WTC11 (cell line): ENCODE results near the gene ATP9B. TPM values are rescaled to one million over a fixed set of nuclear protein-coding genes. Genes with fewer than 3 reads are reported as not detected.

Source experiments
- ATAC-seq: fragments of 200-7000 bp; cut with Tn5 transposase; 2 replicates; pipeline ENCODE4 v1.10.0; 2021; ENCODE audit warnings: mild to moderate bottlenecking, moderate library complexity
- CTCF ChIA-PET: fragments of 300-600 bp; sonication (Branson Sonifier 250); formaldehyde crosslinking; loops from one replicate; lab custom pipeline; 2021; ENCODE audit warnings: antibody characterized with exemption; lab: Charles Lee
- POLR2A ChIA-PET: fragments of 350-600 bp; sonication (Branson Sonifier 250); formaldehyde crosslinking; loops from one replicate; lab custom pipeline; 2021; ENCODE audit warnings: antibody characterized with exemption; lab: Charles Lee
- DNase-seq: peaks from one replicate; pipeline ENCODE4 v3.0.0; 2021; ENCODE audit warnings: low spot score
- H3K27ac Mint-ChIP-seq: 2 replicates; pipeline ENCODE4 v1.8.0; 2021; ENCODE audit warnings: mixed read lengths
- H3K27me3 Mint-ChIP-seq: 2 replicates; pipeline ENCODE4 v1.8.0; 2021; ENCODE audit warnings: low read depth, mild to moderate bottlenecking, moderate library complexity, mixed read lengths
- H3K36me3 Mint-ChIP-seq: 2 replicates; pipeline ENCODE4 v1.8.0; 2021; ENCODE audit warnings: mixed read lengths
- H3K4me1 Mint-ChIP-seq: 2 replicates; pipeline ENCODE4 v1.8.0; 2022; ENCODE audit warnings: mixed read lengths
- H3K4me3 Mint-ChIP-seq: 2 replicates; pipeline ENCODE4 v1.8.0; 2021; ENCODE audit warnings: mild to moderate bottlenecking, moderate library complexity, mixed read lengths
- H3K9me3 Mint-ChIP-seq: 2 replicates; pipeline ENCODE4 v1.8.0; 2021; ENCODE audit warnings: mixed read lengths
- ATF1 ChIP-seq: sonication (generic); formaldehyde crosslinking; IDR thresholded peaks from 2 replicates; pipeline ENCODE4 v1.8.1; 2023; ENCODE audit warnings: mild to moderate bottlenecking, moderate library complexity, missing genetic modification reagents
- CREM ChIP-seq: sonication (generic); formaldehyde crosslinking; IDR thresholded peaks from 2 replicates; pipeline ENCODE4 v1.8.1; 2022; ENCODE audit warnings: mild to moderate bottlenecking, missing genetic modification reagents, moderate library complexity
- ESRRA ChIP-seq: sonication (generic); formaldehyde crosslinking; IDR thresholded peaks from 2 replicates; pipeline ENCODE4 v1.8.1; 2022; ENCODE audit warnings: mild to moderate bottlenecking, missing genetic modification reagents, borderline replicate concordance
- JAZF1 ChIP-seq: fragments of 250-450 bp; sonication (Bioruptor Pico); IDR thresholded peaks from 2 replicates; pipeline ENCODE4 v1.9.0; 2021; ENCODE audit warnings: moderate library complexity, mild to moderate bottlenecking, inconsistent platforms
- MXD4 ChIP-seq: fragments of 250-450 bp; sonication (Bioruptor Pico); IDR thresholded peaks from 2 replicates; pipeline ENCODE4 v1.8.0; 2021; ENCODE audit warnings: mild to moderate bottlenecking, moderate library complexity, borderline replicate concordance
- MYBL2 ChIP-seq: sonication (generic); formaldehyde crosslinking; IDR thresholded peaks from 2 replicates; pipeline ENCODE4 v1.8.1; 2023; ENCODE audit warnings: mild to moderate bottlenecking, moderate library complexity, missing genetic modification reagents
- SMAD3 ChIP-seq: sonication (generic); formaldehyde crosslinking; IDR thresholded peaks from 2 replicates; pipeline ENCODE4 v1.8.0; 2022; ENCODE audit warnings: missing genetic modification reagents, mild to moderate bottlenecking, borderline replicate concordance
- TEAD1 ChIP-seq: sonication (generic); formaldehyde crosslinking; IDR thresholded peaks from 2 replicates; pipeline ENCODE4 v1.8.0; 2022; ENCODE audit warnings: mild to moderate bottlenecking, missing genetic modification reagents
- TP53 ChIP-seq: sonication (generic); formaldehyde crosslinking; IDR thresholded peaks from 2 replicates; pipeline ENCODE4 v1.8.1; 2023; ENCODE audit warnings: mild to moderate bottlenecking, missing genetic modification reagents
- ZBTB21 ChIP-seq: sonication (generic); formaldehyde crosslinking; IDR thresholded peaks from 2 replicates; pipeline ENCODE4 v1.8.1; 2023; ENCODE audit warnings: mild to moderate bottlenecking, missing genetic modification reagents, borderline replicate concordance
- ZNF138 ChIP-seq: sonication (generic); formaldehyde crosslinking; conservative IDR thresholded peaks from 2 replicates; pipeline ENCODE4 v1.8.1; 2022; ENCODE audit warnings: mild to moderate bottlenecking, moderate library complexity, missing genetic modification reagents
- ZNF219 ChIP-seq: sonication (generic); formaldehyde crosslinking; IDR thresholded peaks from 2 replicates; pipeline ENCODE4 v1.8.0; 2023; ENCODE audit warnings: missing genetic modification reagents, mild to moderate bottlenecking, borderline replicate concordance
- ZNF232 ChIP-seq: sonication (generic); formaldehyde crosslinking; IDR thresholded peaks from 2 replicates; pipeline ENCODE4 v1.8.0; 2022; ENCODE audit warnings: mild to moderate bottlenecking, missing genetic modification reagents
- ZNF263 ChIP-seq: sonication (generic); formaldehyde crosslinking; IDR thresholded peaks from 2 replicates; pipeline ENCODE4 v1.8.1; 2022; ENCODE audit warnings: low read depth, mild to moderate bottlenecking, moderate library complexity, missing genetic modification reagents
- total RNA-seq: library from RNA; stranded (reverse); gene quantifications from 3 replicates; pipeline ENCODE4 v1.2.3, GENCODE V29; 2021
- TF ChIP-seq, protein P1 (sequence below): fragments of 250-450 bp; sonication (Bioruptor Pico); IDR thresholded peaks from 2 replicates; pipeline ENCODE4 v1.9.0; 2021; ENCODE audit warnings: moderate library complexity, mild to moderate bottlenecking, inconsistent platforms, borderline replicate concordance
- TF ChIP-seq, protein P2 (sequence below): fragments of 250-450 bp; sonication (Bioruptor Pico); IDR thresholded peaks from 2 replicates; pipeline ENCODE4 v2.1.2; 2022; ENCODE audit warnings: mild to moderate bottlenecking, moderate library complexity
- TF ChIP-seq, protein P3 (sequence below): sonication (generic); formaldehyde crosslinking; IDR thresholded peaks from 2 replicates; pipeline ENCODE4 v1.8.1; 2023; ENCODE audit warnings: mild to moderate bottlenecking, missing genetic modification reagents
- TF ChIP-seq, protein P4 (sequence below): fragments of 200-600 bp; IDR thresholded peaks from 2 replicates; pipeline ENCODE4 v1.8.0; 2022; ENCODE audit warnings: antibody characterized with exemption
- TF ChIP-seq, protein P5 (sequence below): sonication (generic); formaldehyde crosslinking; IDR thresholded peaks from 2 replicates; pipeline ENCODE4 v1.8.0; 2023; ENCODE audit warnings: missing genetic modification reagents, mild to moderate bottlenecking, borderline replicate concordance
- TF ChIP-seq, protein P6 (sequence below): sonication (generic); formaldehyde crosslinking; conservative IDR thresholded peaks from 2 replicates; pipeline ENCODE4 v1.8.1; 2023; ENCODE audit warnings: mild to moderate bottlenecking, low read depth, missing genetic modification reagents, moderate library complexity
- TF ChIP-seq, protein P7 (sequence below): sonication (generic); formaldehyde crosslinking; IDR thresholded peaks from 2 replicates; pipeline ENCODE4 v1.8.1; 2022; ENCODE audit warnings: mild to moderate bottlenecking, moderate library complexity, missing genetic modification reagents
- TF ChIP-seq, protein P8 (sequence below): sonication (generic); formaldehyde crosslinking; IDR thresholded peaks from 2 replicates; pipeline ENCODE4 v1.8.1; 2023; ENCODE audit warnings: mild to moderate bottlenecking, moderate library complexity, missing genetic modification reagents

Gene ATP9B
- total RNA-seq, 1 experiment from 2014 or later = 19.0 TPM

DNA sequence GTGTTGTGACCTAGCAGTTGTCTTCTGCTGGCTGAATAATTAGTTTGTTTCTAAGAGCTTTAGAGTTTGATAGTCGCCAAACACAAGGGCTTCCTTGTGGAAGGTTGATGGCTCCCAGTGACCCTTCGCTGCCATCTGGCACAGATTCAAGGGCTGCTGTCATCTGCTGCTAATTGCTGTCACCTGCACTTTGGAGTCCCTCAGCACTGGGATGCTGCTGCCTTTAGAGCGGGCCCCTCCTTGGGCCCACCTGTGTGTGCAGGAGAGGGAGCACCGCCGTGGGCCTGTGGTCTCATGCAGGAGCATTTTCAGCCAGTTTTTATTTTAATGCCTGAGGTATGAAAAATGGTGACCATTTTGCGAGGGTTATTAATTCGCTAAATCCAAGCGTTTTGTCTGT is 172.6 kb downstream of the ATP9B start (continued):
- no peak for TF ChIP-seq ATF1 (CRISPR knock-in tag)
- TF ChIP-seq, protein P1, sequence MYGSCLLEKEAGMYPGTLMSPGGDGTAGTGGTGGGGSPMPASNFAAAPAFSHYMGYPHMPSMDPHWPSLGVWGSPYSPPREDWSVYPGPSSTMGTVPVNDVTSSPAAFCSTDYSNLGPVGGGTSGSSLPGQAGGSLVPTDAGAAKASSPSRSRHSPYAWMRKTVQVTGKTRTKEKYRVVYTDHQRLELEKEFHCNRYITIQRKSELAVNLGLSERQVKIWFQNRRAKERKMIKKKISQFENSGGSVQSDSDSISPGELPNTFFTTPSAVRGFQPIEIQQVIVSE (CRISPR knock-in tag) = no peak
- TF ChIP-seq, protein P2, sequence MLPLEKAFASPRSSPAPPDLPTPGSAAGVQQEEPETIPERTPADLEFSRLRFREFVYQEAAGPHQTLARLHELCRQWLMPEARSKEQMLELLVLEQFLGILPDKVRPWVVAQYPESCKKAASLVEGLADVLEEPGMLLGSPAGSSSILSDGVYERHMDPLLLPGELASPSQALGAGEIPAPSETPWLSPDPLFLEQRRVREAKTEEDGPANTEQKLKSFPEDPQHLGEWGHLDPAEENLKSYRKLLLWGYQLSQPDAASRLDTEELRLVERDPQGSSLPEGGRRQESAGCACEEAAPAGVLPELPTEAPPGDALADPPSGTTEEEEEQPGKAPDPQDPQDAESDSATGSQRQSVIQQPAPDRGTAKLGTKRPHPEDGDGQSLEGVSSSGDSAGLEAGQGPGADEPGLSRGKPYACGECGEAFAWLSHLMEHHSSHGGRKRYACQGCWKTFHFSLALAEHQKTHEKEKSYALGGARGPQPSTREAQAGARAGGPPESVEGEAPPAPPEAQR (CRISPR knock-in tag) = no peak
- no peak for TF ChIP-seq SMAD3 (CRISPR knock-in tag)
- no peak for TF ChIP-seq TEAD1 (CRISPR knock-in tag)
- no peak for TF ChIP-seq TP53 (CRISPR knock-in tag)
- TF ChIP-seq ZNF263 (CRISPR knock-in tag) = no peak
- no peak for TF ChIP-seq JAZF1 (CRISPR knock-in tag)
- TF ChIP-seq, protein P3, sequence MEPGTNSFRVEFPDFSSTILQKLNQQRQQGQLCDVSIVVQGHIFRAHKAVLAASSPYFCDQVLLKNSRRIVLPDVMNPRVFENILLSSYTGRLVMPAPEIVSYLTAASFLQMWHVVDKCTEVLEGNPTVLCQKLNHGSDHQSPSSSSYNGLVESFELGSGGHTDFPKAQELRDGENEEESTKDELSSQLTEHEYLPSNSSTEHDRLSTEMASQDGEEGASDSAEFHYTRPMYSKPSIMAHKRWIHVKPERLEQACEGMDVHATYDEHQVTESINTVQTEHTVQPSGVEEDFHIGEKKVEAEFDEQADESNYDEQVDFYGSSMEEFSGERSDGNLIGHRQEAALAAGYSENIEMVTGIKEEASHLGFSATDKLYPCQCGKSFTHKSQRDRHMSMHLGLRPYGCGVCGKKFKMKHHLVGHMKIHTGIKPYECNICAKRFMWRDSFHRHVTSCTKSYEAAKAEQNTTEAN (CRISPR knock-in tag) = no peak
- TF ChIP-seq MYBL2 (CRISPR knock-in tag) = no peak
- TF ChIP-seq ZNF138 = no peak
- TF ChIP-seq, protein P4, sequence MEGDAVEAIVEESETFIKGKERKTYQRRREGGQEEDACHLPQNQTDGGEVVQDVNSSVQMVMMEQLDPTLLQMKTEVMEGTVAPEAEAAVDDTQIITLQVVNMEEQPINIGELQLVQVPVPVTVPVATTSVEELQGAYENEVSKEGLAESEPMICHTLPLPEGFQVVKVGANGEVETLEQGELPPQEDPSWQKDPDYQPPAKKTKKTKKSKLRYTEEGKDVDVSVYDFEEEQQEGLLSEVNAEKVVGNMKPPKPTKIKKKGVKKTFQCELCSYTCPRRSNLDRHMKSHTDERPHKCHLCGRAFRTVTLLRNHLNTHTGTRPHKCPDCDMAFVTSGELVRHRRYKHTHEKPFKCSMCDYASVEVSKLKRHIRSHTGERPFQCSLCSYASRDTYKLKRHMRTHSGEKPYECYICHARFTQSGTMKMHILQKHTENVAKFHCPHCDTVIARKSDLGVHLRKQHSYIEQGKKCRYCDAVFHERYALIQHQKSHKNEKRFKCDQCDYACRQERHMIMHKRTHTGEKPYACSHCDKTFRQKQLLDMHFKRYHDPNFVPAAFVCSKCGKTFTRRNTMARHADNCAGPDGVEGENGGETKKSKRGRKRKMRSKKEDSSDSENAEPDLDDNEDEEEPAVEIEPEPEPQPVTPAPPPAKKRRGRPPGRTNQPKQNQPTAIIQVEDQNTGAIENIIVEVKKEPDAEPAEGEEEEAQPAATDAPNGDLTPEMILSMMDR = no peak
- TF ChIP-seq MXD4 (CRISPR knock-in tag) = no peak

DNA sequence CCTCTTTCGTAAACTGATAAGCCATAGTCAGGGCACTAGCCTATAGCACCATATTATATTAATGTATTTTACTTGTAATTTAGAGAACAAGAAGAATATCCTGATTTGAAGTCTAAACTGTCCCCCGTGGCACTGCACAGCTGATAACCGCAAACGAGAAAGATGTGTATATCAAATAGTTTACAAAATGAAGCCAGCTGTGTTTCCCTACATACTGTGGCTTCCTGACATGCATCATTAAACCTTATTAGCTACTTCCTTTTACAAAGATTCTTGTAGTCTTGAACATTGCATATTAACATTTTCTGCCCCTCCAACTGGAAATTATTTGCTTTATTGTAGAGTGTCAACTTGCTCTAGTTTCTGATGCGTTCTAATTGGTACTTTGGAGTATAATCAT is 173.1 kb downstream of the ATP9B start:
- no peak overlapping the region for H3K27ac Mint-ChIP-seq
- no peaks in the 10 kb centered on the region for H3K36me3 Mint-ChIP-seq
- ATAC-seq (no peak), DNase-seq (no peak)
- ChIA-PET POLR2A (interaction anchor here (1.0 kb wide), 1 partner anchor 10 kb away, joined by 3 read pairs; no protein-coding TSS in a partner anchor), CTCF (no interaction called here)
- H3K9me3 Mint-ChIP-seq = no peaks in the 10 kb centered on the region
- H3K27me3 Mint-ChIP-seq = no peaks in the 10 kb centered on the region
- no peak overlapping the region for H3K4me3 Mint-ChIP-seq
- peaks cover 26% of the 10 kb centered on the region for H3K4me1 Mint-ChIP-seq
- TF ChIP-seq, protein P5, sequence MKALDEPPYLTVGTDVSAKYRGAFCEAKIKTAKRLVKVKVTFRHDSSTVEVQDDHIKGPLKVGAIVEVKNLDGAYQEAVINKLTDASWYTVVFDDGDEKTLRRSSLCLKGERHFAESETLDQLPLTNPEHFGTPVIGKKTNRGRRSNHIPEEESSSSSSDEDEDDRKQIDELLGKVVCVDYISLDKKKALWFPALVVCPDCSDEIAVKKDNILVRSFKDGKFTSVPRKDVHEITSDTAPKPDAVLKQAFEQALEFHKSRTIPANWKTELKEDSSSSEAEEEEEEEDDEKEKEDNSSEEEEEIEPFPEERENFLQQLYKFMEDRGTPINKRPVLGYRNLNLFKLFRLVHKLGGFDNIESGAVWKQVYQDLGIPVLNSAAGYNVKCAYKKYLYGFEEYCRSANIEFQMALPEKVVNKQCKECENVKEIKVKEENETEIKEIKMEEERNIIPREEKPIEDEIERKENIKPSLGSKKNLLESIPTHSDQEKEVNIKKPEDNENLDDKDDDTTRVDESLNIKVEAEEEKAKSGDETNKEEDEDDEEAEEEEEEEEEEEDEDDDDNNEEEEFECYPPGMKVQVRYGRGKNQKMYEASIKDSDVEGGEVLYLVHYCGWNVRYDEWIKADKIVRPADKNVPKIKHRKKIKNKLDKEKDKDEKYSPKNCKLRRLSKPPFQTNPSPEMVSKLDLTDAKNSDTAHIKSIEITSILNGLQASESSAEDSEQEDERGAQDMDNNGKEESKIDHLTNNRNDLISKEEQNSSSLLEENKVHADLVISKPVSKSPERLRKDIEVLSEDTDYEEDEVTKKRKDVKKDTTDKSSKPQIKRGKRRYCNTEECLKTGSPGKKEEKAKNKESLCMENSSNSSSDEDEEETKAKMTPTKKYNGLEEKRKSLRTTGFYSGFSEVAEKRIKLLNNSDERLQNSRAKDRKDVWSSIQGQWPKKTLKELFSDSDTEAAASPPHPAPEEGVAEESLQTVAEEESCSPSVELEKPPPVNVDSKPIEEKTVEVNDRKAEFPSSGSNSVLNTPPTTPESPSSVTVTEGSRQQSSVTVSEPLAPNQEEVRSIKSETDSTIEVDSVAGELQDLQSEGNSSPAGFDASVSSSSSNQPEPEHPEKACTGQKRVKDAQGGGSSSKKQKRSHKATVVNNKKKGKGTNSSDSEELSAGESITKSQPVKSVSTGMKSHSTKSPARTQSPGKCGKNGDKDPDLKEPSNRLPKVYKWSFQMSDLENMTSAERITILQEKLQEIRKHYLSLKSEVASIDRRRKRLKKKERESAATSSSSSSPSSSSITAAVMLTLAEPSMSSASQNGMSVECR (CRISPR knock-in tag) = no peak
- TF ChIP-seq CREM (CRISPR knock-in tag) (no peak), ESRRA (CRISPR knock-in tag) (no peak), ZBTB21 (no peak), ZNF219 (CRISPR knock-in tag) (no peak), ZNF232 (CRISPR knock-in tag) (no peak)
- TF ChIP-seq, protein P6, sequence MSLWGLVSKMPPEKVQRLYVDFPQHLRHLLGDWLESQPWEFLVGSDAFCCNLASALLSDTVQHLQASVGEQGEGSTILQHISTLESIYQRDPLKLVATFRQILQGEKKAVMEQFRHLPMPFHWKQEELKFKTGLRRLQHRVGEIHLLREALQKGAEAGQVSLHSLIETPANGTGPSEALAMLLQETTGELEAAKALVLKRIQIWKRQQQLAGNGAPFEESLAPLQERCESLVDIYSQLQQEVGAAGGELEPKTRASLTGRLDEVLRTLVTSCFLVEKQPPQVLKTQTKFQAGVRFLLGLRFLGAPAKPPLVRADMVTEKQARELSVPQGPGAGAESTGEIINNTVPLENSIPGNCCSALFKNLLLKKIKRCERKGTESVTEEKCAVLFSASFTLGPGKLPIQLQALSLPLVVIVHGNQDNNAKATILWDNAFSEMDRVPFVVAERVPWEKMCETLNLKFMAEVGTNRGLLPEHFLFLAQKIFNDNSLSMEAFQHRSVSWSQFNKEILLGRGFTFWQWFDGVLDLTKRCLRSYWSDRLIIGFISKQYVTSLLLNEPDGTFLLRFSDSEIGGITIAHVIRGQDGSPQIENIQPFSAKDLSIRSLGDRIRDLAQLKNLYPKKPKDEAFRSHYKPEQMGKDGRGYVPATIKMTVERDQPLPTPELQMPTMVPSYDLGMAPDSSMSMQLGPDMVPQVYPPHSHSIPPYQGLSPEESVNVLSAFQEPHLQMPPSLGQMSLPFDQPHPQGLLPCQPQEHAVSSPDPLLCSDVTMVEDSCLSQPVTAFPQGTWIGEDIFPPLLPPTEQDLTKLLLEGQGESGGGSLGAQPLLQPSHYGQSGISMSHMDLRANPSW (CRISPR knock-in tag) = no peak
- TF ChIP-seq, protein P7, sequence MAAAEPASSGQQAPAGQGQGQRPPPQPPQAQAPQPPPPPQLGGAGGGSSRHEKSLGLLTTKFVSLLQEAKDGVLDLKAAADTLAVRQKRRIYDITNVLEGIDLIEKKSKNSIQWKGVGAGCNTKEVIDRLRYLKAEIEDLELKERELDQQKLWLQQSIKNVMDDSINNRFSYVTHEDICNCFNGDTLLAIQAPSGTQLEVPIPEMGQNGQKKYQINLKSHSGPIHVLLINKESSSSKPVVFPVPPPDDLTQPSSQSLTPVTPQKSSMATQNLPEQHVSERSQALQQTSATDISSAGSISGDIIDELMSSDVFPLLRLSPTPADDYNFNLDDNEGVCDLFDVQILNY (CRISPR knock-in tag) = no peak
- TF ChIP-seq, protein P8, sequence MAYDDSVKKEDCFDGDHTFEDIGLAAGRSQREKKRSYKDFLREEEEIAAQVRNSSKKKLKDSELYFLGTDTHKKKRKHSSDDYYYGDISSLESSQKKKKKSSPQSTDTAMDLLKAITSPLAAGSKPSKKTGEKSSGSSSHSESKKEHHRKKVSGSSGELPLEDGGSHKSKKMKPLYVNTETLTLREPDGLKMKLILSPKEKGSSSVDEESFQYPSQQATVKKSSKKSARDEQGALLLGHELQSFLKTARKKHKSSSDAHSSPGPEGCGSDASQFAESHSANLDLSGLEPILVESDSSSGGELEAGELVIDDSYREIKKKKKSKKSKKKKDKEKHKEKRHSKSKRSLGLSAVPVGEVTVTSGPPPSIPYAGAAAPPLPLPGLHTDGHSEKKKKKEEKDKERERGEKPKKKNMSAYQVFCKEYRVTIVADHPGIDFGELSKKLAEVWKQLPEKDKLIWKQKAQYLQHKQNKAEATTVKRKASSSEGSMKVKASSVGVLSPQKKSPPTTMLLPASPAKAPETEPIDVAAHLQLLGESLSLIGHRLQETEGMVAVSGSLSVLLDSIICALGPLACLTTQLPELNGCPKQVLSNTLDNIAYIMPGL (CRISPR knock-in tag) = no peak
